HEK293 (cell line): ENCODE measurements around the gene ROR2.
A peak's percentile ranks its signal among the peaks of the same experiment; 100 is the strongest.

Source experiments
- CTCF ChIA-PET: fragments of 350-600 bp; formaldehyde crosslinking; extraction: SDS; loops from one replicate; lab custom pipeline; 2021; ENCODE audit warnings: antibody characterized with exemption; lab: Yijun Ruan, JAX
- POLR2A ChIA-PET: fragments of 300-600 bp; formaldehyde crosslinking; extraction: SDS; loops from one replicate; lab custom pipeline; 2020; ENCODE audit warnings: antibody characterized with exemption, inconsistent platforms; lab: Yijun Ruan, JAX
- H3K27ac ChIP-seq: fragments of 200-500 bp; sonication (Bioruptor generic); 2 replicates; pipeline ENCODE4 v1.5.1; 2014; ENCODE audit warnings: low read depth, low read length, control low read depth, inconsistent platforms; ENCODE audit errors: extremely low read depth
- H3K36me3 ChIP-seq, 2 experiments: fragments of 200-500 bp in 1 of 2; sonication (Bioruptor generic) in 1 of 2; 1 replicate in 1 of 2; 2 replicates in 1 of 2; pipeline ENCODE4 v1.5.1; 2014 to 2017; ENCODE audit warnings: inconsistent platforms in 2 of 2, low read length in 2 of 2; ENCODE audit not compliant: control insufficient read depth in 2 of 2, insufficient read depth in 1 of 2
- H3K4me1 ChIP-seq: fragments of 200-500 bp; sonication (Bioruptor generic); 2 replicates; pipeline ENCODE4 v1.5.1; 2014; ENCODE audit warnings: mild to moderate bottlenecking, low read length, inconsistent platforms; ENCODE audit not compliant: control insufficient read depth, insufficient read depth
- H3K4me3 ChIP-seq: 2 replicates; pipeline ENCODE4 v1.5.1; 2011; ENCODE audit warnings: low read depth, mild to moderate bottlenecking, control low read depth, low read length, moderate library complexity
- H3K9me3 ChIP-seq: fragments of 200-500 bp; sonication (Bioruptor generic); 2 replicates; pipeline ENCODE4 v1.5.1; 2014; ENCODE audit warnings: low read depth, low read length, inconsistent platforms; ENCODE audit not compliant: control insufficient read depth, insufficient read depth
- HOXC10 ChIP-seq: sonication (generic); formaldehyde crosslinking; IDR thresholded peaks from 2 replicates; pipeline ENCODE4 v1.8.1; 2023; ENCODE audit warnings: mild to moderate bottlenecking, missing genetic modification reagents
- RBAK ChIP-seq: fragments of 450-650 bp; formaldehyde crosslinking; IDR thresholded peaks from 2 replicates; pipeline ENCODE4 v1.5.1; 2016; ENCODE audit warnings: missing biosample characterization, missing genetic modification characterization
- SCRT1 ChIP-seq: fragments of 450-650 bp; formaldehyde crosslinking; IDR thresholded peaks from 2 replicates; pipeline ENCODE4 v1.5.1; 2016; ENCODE audit warnings: missing biosample characterization, missing genetic modification characterization, borderline replicate concordance
- SCRT2 ChIP-seq: fragments of 450-650 bp; formaldehyde crosslinking; IDR thresholded peaks from 2 replicates; pipeline ENCODE4 v1.5.1; 2016; ENCODE audit warnings: missing biosample characterization, missing genetic modification characterization
- ZBTB1 ChIP-seq: fragments of 450-650 bp; formaldehyde crosslinking; IDR thresholded peaks from 2 replicates; pipeline ENCODE4 v1.5.1; 2016; ENCODE audit warnings: missing biosample characterization, missing genetic modification characterization
- ZIC2 ChIP-seq: fragments of 450-650 bp; formaldehyde crosslinking; IDR thresholded peaks from 2 replicates; pipeline ENCODE4 v1.5.1; 2016; ENCODE audit warnings: missing biosample characterization, missing genetic modification characterization
- ZNF138 ChIP-seq: fragments of 450-650 bp; formaldehyde crosslinking; IDR thresholded peaks from 2 replicates; pipeline ENCODE4 v1.5.1; 2016; ENCODE audit warnings: missing biosample characterization, missing genetic modification characterization, borderline replicate concordance
- ZNF140 ChIP-seq: fragments of 450-650 bp; formaldehyde crosslinking; IDR thresholded peaks from 2 replicates; pipeline ENCODE4 v1.5.1; 2016; ENCODE audit warnings: missing biosample characterization, missing genetic modification characterization
- ZNF155 ChIP-seq: fragments of 450-650 bp; formaldehyde crosslinking; IDR thresholded peaks from 2 replicates; pipeline ENCODE4 v1.5.1; 2016; ENCODE audit warnings: missing biosample characterization, missing genetic modification characterization
- ZNF23 ChIP-seq: fragments of 450-650 bp; formaldehyde crosslinking; IDR thresholded peaks from 2 replicates; pipeline ENCODE4 v1.5.1; 2016; ENCODE audit warnings: missing biosample characterization, missing genetic modification characterization, borderline replicate concordance
- ZNF274 ChIP-seq, 2 experiments: fragments of 200-500 bp in 1 of 2; fragments of 450-650 bp in 1 of 2; sonication (Bioruptor generic) in 1 of 2; formaldehyde crosslinking in 1 of 2; IDR thresholded peaks; 2 replicates each; pipeline versions ENCODE4 v1.5.1 to v1.6.1; 2014 to 2016; ENCODE audit warnings: borderline replicate concordance in 1 of 2, inconsistent platforms in 1 of 2, low read length in 1 of 2, missing biosample characterization in 1 of 2, missing genetic modification characterization in 1 of 2
- ZNF394 ChIP-seq: fragments of 450-650 bp; formaldehyde crosslinking; IDR thresholded peaks from 2 replicates; pipeline ENCODE4 v1.5.1; 2016; ENCODE audit warnings: missing biosample characterization, missing genetic modification characterization, mild to moderate bottlenecking, moderate library complexity, borderline replicate concordance
- ZNF529 ChIP-seq: fragments of 450-650 bp; formaldehyde crosslinking; IDR thresholded peaks from 2 replicates; pipeline ENCODE4 v1.5.1; 2017; ENCODE audit warnings: missing genetic modification characterization, missing biosample characterization; ENCODE audit not compliant: insufficient replicate concordance
- ZNF707 ChIP-seq: fragments of 450-650 bp; formaldehyde crosslinking; IDR thresholded peaks from 2 replicates; pipeline ENCODE4 v1.5.1; 2016; ENCODE audit warnings: missing biosample characterization, missing genetic modification characterization
- TF ChIP-seq, protein P1 (sequence below): fragments of 450-650 bp; formaldehyde crosslinking; IDR thresholded peaks from 2 replicates; pipeline ENCODE4 v1.5.0; 2017; ENCODE audit warnings: missing biosample characterization, missing genetic modification characterization, borderline replicate concordance
- TF ChIP-seq, protein P2 (sequence below): fragments of 450-650 bp; formaldehyde crosslinking; IDR thresholded peaks from 2 replicates; pipeline ENCODE4; 2016; ENCODE audit warnings: missing biosample characterization, missing genetic modification characterization
- TF ChIP-seq, protein P3 (sequence below): fragments of 450-650 bp; formaldehyde crosslinking; IDR thresholded peaks from 2 replicates; pipeline ENCODE4 v1.5.1; 2016; ENCODE audit warnings: missing biosample characterization, missing genetic modification characterization

Gene ROR2

DNA sequence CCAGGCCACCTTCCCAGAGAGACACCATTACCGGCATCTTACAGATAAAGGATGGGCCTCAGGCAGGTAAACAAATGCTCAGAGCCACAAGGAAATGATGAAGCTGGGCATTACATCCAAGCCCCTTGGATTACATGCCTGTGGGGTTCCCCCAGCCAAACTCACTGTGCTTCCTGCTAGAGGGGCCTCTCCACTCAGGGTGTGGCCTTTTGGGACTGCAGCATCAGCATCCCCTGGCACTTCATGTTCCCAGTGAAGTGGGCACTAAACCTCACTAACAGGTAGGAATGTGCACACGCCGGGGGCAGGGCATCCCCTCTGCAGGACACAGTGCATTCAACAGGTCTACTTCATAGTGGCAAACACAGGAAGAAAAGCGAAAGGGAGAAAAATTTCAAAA is 125.9 kb downstream of the ROR2 start:
- Histone ChIP-seq H3K4me3 (no peak overlapping the region), H3K36me3 (no peaks in the 10 kb centered on the region), H3K27ac (no peak overlapping the region)
- no peak for TF ChIP-seq ZNF274 (IDR thresholded peaks at IDR 0.05; ENCODE audit: low read length)
- no peak for TF ChIP-seq ZNF274 (tag by site-specific recombination; IDR thresholded peaks at IDR 0.05; ENCODE audit: borderline replicate concordance)
- peak; percentile 56; the same call in 1 of the 2 replicates for TF ChIP-seq SCRT2 (tag by site-specific recombination)
- TF ChIP-seq, all 188 proteins: peak for 1
- ChIA-PET POLR2A (no interaction called here), CTCF (interaction anchor here (0.7 kb wide), 1 partner anchor 130 kb away, joined by 3 read pairs; no protein-coding TSS in a partner anchor)
- H3K4me1 ChIP-seq, result no peaks in the 10 kb centered on the region
- no peaks in the 10 kb centered on the region for H3K9me3 ChIP-seq

DNA sequence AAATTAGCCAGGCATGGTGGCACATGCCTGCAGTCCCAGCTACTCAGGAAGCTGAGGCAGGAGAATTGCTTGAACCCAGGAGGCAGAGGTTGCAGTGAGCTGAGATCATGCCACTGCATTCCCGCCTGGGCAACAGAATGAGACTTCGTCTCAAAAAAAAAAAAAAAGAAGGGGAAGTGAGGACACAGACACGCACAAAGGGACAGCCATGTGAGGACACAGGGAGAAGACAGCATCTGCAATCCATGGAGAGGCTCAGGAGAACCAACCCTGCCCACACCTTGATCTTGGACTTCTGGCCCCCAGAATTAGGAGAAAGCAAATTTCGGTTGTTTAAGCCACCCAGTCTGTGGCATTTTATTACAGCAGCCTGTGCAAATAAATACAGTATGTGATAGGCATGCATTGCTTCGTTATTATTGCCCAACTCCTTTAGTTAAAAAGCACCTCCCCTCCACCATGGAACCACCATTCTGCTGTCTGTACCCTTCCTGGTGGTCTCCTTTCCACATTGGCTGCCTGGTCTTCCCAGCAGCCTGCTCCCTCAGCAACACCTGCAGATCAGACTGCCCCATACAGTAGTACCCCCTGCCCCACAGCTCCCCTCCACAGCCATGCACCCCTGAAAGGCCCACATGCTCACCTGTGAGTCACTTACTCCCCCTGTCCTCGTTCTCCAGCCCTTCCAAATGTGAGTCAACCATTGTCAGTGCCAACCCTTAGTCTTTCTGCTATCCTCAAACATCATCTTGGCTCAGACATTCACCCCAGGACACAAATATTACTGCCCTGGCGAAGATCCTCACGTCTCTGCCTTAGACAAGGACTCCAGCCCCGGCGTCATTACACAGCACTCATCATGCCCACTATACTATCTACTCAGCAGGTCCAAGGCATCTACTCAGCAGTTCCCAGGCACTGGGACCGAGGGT is 128.8 kb downstream of the ROR2 start:
- H3K9me3 ChIP-seq, result no peaks in the 10 kb centered on the region
- H3K4me3 ChIP-seq, result no peak overlapping the region
- H3K36me3 ChIP-seq, result no peaks in the 10 kb centered on the region
- ChIA-PET POLR2A (no interaction called here), CTCF (interaction anchor here (0.6 kb wide), 1 partner anchor 690 kb away, joined by 9 read pairs; no protein-coding TSS in a partner anchor)
- TF ChIP-seq ZNF138 (no peak), ZBTB1 (tag by site-specific recombination) (no peak), ZIC2 (tag by site-specific recombination) (no peak), ZNF707 (tag by site-specific recombination) (no peak), HOXC10 (CRISPR knock-in tag) (no peak), SCRT1 (tag by site-specific recombination) (no peak), ZNF394 (tag by site-specific recombination) (no peak), ZNF529 (tag by site-specific recombination) (no peak), ZNF23 (tag by site-specific recombination) (no peak), ZNF140 (tag by site-specific recombination) (no peak), ZNF155 (no peak), RBAK (tag by site-specific recombination) (no peak)
- TF ChIP-seq, protein P1, sequence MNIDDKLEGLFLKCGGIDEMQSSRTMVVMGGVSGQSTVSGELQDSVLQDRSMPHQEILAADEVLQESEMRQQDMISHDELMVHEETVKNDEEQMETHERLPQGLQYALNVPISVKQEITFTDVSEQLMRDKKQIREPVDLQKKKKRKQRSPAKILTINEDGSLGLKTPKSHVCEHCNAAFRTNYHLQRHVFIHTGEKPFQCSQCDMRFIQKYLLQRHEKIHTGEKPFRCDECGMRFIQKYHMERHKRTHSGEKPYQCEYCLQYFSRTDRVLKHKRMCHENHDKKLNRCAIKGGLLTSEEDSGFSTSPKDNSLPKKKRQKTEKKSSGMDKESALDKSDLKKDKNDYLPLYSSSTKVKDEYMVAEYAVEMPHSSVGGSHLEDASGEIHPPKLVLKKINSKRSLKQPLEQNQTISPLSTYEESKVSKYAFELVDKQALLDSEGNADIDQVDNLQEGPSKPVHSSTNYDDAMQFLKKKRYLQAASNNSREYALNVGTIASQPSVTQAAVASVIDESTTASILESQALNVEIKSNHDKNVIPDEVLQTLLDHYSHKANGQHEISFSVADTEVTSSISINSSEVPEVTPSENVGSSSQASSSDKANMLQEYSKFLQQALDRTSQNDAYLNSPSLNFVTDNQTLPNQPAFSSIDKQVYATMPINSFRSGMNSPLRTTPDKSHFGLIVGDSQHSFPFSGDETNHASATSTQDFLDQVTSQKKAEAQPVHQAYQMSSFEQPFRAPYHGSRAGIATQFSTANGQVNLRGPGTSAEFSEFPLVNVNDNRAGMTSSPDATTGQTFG, result no peak
- TF ChIP-seq, protein P2, sequence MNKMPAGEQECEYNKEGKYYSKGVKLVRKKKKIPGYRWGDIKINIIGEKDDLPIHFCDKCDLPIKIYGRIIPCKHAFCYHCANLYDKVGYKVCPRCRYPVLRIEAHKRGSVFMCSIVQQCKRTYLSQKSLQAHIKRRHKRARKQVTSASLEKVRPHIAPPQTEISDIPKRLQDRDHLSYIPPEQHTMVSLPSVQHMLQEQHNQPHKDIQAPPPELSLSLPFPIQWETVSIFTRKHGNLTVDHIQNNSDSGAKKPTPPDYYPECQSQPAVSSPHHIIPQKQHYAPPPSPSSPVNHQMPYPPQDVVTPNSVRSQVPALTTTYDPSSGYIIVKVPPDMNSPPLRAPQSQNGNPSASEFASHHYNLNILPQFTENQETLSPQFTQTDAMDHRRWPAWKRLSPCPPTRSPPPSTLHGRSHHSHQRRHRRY, result no peak
- TF ChIP-seq, protein P3, sequence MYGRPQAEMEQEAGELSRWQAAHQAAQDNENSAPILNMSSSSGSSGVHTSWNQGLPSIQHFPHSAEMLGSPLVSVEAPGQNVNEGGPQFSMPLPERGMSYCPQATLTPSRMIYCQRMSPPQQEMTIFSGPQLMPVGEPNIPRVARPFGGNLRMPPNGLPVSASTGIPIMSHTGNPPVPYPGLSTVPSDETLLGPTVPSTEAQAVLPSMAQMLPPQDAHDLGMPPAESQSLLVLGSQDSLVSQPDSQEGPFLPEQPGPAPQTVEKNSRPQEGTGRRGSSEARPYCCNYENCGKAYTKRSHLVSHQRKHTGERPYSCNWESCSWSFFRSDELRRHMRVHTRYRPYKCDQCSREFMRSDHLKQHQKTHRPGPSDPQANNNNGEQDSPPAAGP (tag by site-specific recombination), result no peak
- H3K4me1 ChIP-seq, result no peaks in the 10 kb centered on the region; the same call in 1 of the 2 replicates
- no peak overlapping the region for H3K27ac ChIP-seq
